Measurements from ENCODE around the gene FHL3. TPM values are rescaled to one million over a fixed set of nuclear protein-coding genes. Genes with fewer than 3 reads are reported as not detected.

The FHL3 gene
- total RNA-seq, 1 experiment from 2014 or later: 23.9 TPM

Other genes with a start within 250 kb of the FHL3 start
- not detected in 2 replicates for gene EPHA10, start 240.4 kb downstream of the FHL3 start, total RNA-seq (2014; rRNA removed; shearing (Covaris generic))
- 5.6 and 8.2 TPM in 2 replicates for gene MANEAL, start 211.7 kb downstream of the FHL3 start, total RNA-seq (2014; rRNA removed; shearing (Covaris generic))
- gene C1orf122, start 197.7 kb downstream of the FHL3 start, total RNA-seq (2014; rRNA removed; shearing (Covaris generic)): 52.4 and 68.3 TPM in 2 replicates
- 23.7 and 25.7 TPM in 2 replicates for gene YRDC, start 197.3 kb downstream of the FHL3 start, total RNA-seq (2014; rRNA removed; shearing (Covaris generic))
- gene MTF1, start 145.9 kb downstream of the FHL3 start, total RNA-seq (2014; rRNA removed; shearing (Covaris generic)): 3.0 and 3.5 TPM in 2 replicates
- 13.4 and 14.1 TPM in 2 replicates for gene INPP5B, start 58.5 kb downstream of the FHL3 start, total RNA-seq (2014; rRNA removed; shearing (Covaris generic))
- 139 TPM in 2 replicates for gene SF3A3, start 15.5 kb downstream of the FHL3 start, total RNA-seq (2014; rRNA removed; shearing (Covaris generic))
- gene UTP11, start 7.2 kb upstream of the FHL3 start, total RNA-seq (2014; rRNA removed; shearing (Covaris generic)): 63.1 and 72.9 TPM in 2 replicates
- gene POU3F1, start 41.3 kb upstream of the FHL3 start, total RNA-seq (2014; rRNA removed; shearing (Covaris generic)): not detected in 2 replicates

Data from RPMI7951 (cell line).